Neural cell (in vitro differentiated cells): Measurements from ENCODE around the gene GAB4. TPM values are rescaled to one million over a fixed set of nuclear protein-coding genes. Genes with fewer than 3 reads are reported as not detected.
"Not testable (repeated sequence)": the region's sequence is repeated elsewhere in the genome, so short reads cannot be mapped to it uniquely, and the experiment has no call there.

Experiments
- H2AFZ ChIP-seq: fragments of 200-600, 300-800 bp; sonication (generic), shearing (Covaris generic); 2 replicates; pipeline ENCODE4 v1.6.0; 2014; ENCODE audit warnings: low read depth, mild to moderate bottlenecking, antibody characterized with exemption, low read length, moderate library complexity
- H3F3A ChIP-seq: fragments of 200-600 bp; shearing (Covaris generic); 2 replicates; pipeline ENCODE4 v1.6.1; 2016; ENCODE audit warnings: mild to moderate bottlenecking, moderate library complexity, mixed read lengths, antibody characterized with exemption, low read length; ENCODE audit not compliant: insufficient read depth, poor library complexity, severe bottlenecking
- H3K27ac ChIP-seq: fragments of 200-600, 300-800 bp; sonication (generic), shearing (Covaris generic); 2 replicates; pipeline ENCODE4 v1.5.1; 2014; ENCODE audit warnings: mild to moderate bottlenecking, low read length, moderate library complexity
- H3K27me3 ChIP-seq: fragments of 300-800, 200-600 bp; sonication (generic), shearing (Covaris generic); 2 replicates; pipeline ENCODE4 v1.6.0; 2014; ENCODE audit warnings: mild to moderate bottlenecking, low read depth, low read length, moderate library complexity; ENCODE audit not compliant: insufficient read depth
- H3K36me3 ChIP-seq: fragments of 300-800, 200-600 bp; sonication (generic), shearing (Covaris generic); 2 replicates; pipeline ENCODE4 v1.5.1; 2014; ENCODE audit warnings: mild to moderate bottlenecking, antibody characterized with exemption, low read length, moderate library complexity; ENCODE audit not compliant: insufficient read depth
- H3K4me2 ChIP-seq: fragments of 300-800, 200-600 bp; sonication (generic), shearing (Covaris generic); 2 replicates; pipeline ENCODE4 v1.6.0; 2014; ENCODE audit warnings: mild to moderate bottlenecking, low read length
- H3K4me3 ChIP-seq: fragments of 300-800, 200-600 bp; sonication (generic), shearing (Covaris generic); 2 replicates; pipeline ENCODE4 v1.5.1; 2014; ENCODE audit warnings: mild to moderate bottlenecking, low read length, moderate library complexity
- H3K79me2 ChIP-seq: fragments of 200-600 bp; shearing (Covaris generic); replicated peaks from 2 replicates; pipeline ENCODE4 v1.6.0; 2014; ENCODE audit warnings: mild to moderate bottlenecking, low read length, moderate library complexity; ENCODE audit not compliant: insufficient read depth
- H3K9ac ChIP-seq: fragments of 300-800, 200-600 bp; sonication (generic), shearing (Covaris generic); 2 replicates; pipeline ENCODE4 v1.6.1; 2016; ENCODE audit warnings: mild to moderate bottlenecking, low read length, mixed read lengths
- H3K9me2 ChIP-seq: fragments of 200-600 bp; shearing (Covaris generic); 2 replicates; pipeline ENCODE4 v1.6.1; 2016; ENCODE audit warnings: mild to moderate bottlenecking, low read length, mixed read lengths; ENCODE audit not compliant: insufficient read depth
- H3K9me3 ChIP-seq: fragments of 200-600, 300-800 bp; sonication (generic), shearing (Covaris generic); 2 replicates; pipeline ENCODE4 v1.6.1; 2016; ENCODE audit warnings: mild to moderate bottlenecking, mixed run types, low read length, moderate library complexity, mixed read lengths
- H4K20me1 ChIP-seq: fragments of 200-600 bp; shearing (Covaris generic); 2 replicates; pipeline ENCODE4 v1.6.1; 2016; ENCODE audit warnings: mild to moderate bottlenecking, mixed run types; ENCODE audit not compliant: insufficient read depth
- EP300 ChIP-seq: fragments of 450-650 bp; conservative IDR thresholded peaks from 2 replicates; pipeline ENCODE4 v1.6.1; 2014; ENCODE audit warnings: antibody characterized with exemption, mild to moderate bottlenecking, moderate library complexity; ENCODE audit not compliant: poor library complexity, severe bottlenecking
- EZH2 ChIP-seq: fragments of 200-600, 300-800 bp; shearing (Covaris generic), sonication (generic); IDR thresholded peaks from 2 replicates; pipeline ENCODE4 v1.6.1; 2014; ENCODE audit warnings: antibody characterized with exemption, low read length, borderline replicate concordance, mild to moderate bottlenecking; ENCODE audit not compliant: insufficient read depth, poor library complexity, severe bottlenecking
- MXI1 ChIP-seq: fragments of 450-650 bp; conservative IDR thresholded peaks from 2 replicates; pipeline ENCODE4 v1.6.1; 2014; ENCODE audit warnings: antibody characterized with exemption, mild to moderate bottlenecking; ENCODE audit not compliant: poor library complexity, severe bottlenecking
- POLR2AphosphoS5 ChIP-seq: IDR thresholded peaks from 2 replicates; pipeline ENCODE4 v1.6.1; 2012
- RAD21 ChIP-seq: fragments of 450-650 bp; conservative IDR thresholded peaks from 2 replicates; pipeline ENCODE4 v1.6.1; 2014; ENCODE audit warnings: antibody characterized with exemption, mild to moderate bottlenecking, moderate library complexity
- SMC3 ChIP-seq: fragments of 450-650 bp; conservative IDR thresholded peaks from 2 replicates; pipeline ENCODE4 v1.6.1; 2014; ENCODE audit warnings: antibody characterized with exemption, mild to moderate bottlenecking, moderate library complexity; ENCODE audit not compliant: poor library complexity
- TAF1 ChIP-seq: IDR thresholded peaks from 2 replicates; pipeline ENCODE4 v1.6.1; 2012; ENCODE audit warnings: low read depth
- polyA plus RNA-seq: library from polyadenylated mRNA; depleted of rRNA; stranded (reverse); fragments of >200 nt; gene quantifications from 2 replicates; pipeline ENCODE4 v1.2.3, GENCODE V29; 2014
- TF ChIP-seq, protein P1 (sequence below): IDR thresholded peaks from 2 replicates; pipeline ENCODE4 v1.6.1; 2012; ENCODE audit warnings: borderline replicate concordance
- TF ChIP-seq, protein P2 (sequence below): fragments of 450-650 bp; IDR thresholded peaks from 2 replicates; pipeline ENCODE4 v1.5.1; 2014; ENCODE audit warnings: antibody characterized with exemption, mild to moderate bottlenecking, moderate library complexity; ENCODE audit not compliant: poor library complexity, severe bottlenecking

Gene GAB4
- polyA plus RNA-seq, 1 donor from 2014 or later: not detected

DNA sequence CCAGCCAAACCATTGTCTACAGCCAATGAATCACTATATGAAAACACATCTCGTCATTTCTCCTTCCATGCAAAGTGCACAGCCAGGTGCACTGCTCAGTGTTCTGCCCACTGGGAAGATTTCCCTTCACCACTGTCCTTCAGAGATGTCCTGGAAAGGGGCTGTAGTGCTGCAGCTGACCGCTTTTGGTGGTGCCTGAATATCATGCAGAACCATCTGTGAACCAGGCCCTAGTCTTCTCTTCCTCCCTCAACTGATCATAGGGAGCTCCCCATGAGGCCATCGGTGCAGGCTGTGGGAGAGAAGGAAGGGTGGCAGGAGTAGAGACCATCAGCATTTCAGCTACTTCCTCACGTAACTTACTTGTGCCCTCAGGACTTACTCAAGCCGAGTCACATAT, 70.2 kb downstream of the GAB4 start:
- Histone ChIP-seq H3K27ac (no peak overlapping the region), H3K79me2 (no peaks in the 10 kb centered on the region), H3F3A (no peaks in the 10 kb centered on the region), H4K20me1 (no peaks in the 10 kb centered on the region), H3K27me3 (no peaks in the 10 kb centered on the region), H3K4me2 (no peak overlapping the region), H3K36me3 (no peaks in the 10 kb centered on the region), H3K9me3 (no peaks in the 10 kb centered on the region), H3K9me2 (no peaks in the 10 kb centered on the region), H3K4me3 (no peak overlapping the region), H3K9ac (no peak overlapping the region), H2AFZ (no peak overlapping the region)
- TF ChIP-seq, protein P1, sequence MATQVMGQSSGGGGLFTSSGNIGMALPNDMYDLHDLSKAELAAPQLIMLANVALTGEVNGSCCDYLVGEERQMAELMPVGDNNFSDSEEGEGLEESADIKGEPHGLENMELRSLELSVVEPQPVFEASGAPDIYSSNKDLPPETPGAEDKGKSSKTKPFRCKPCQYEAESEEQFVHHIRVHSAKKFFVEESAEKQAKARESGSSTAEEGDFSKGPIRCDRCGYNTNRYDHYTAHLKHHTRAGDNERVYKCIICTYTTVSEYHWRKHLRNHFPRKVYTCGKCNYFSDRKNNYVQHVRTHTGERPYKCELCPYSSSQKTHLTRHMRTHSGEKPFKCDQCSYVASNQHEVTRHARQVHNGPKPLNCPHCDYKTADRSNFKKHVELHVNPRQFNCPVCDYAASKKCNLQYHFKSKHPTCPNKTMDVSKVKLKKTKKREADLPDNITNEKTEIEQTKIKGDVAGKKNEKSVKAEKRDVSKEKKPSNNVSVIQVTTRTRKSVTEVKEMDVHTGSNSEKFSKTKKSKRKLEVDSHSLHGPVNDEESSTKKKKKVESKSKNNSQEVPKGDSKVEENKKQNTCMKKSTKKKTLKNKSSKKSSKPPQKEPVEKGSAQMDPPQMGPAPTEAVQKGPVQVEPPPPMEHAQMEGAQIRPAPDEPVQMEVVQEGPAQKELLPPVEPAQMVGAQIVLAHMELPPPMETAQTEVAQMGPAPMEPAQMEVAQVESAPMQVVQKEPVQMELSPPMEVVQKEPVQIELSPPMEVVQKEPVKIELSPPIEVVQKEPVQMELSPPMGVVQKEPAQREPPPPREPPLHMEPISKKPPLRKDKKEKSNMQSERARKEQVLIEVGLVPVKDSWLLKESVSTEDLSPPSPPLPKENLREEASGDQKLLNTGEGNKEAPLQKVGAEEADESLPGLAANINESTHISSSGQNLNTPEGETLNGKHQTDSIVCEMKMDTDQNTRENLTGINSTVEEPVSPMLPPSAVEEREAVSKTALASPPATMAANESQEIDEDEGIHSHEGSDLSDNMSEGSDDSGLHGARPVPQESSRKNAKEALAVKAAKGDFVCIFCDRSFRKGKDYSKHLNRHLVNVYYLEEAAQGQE: no peak
- TF ChIP-seq RAD21 (no peak), TAF1 (no peak), EZH2 (no peak), SMC3 (no peak), POLR2AphosphoS5 (no peak)
- TF ChIP-seq, protein P2, sequence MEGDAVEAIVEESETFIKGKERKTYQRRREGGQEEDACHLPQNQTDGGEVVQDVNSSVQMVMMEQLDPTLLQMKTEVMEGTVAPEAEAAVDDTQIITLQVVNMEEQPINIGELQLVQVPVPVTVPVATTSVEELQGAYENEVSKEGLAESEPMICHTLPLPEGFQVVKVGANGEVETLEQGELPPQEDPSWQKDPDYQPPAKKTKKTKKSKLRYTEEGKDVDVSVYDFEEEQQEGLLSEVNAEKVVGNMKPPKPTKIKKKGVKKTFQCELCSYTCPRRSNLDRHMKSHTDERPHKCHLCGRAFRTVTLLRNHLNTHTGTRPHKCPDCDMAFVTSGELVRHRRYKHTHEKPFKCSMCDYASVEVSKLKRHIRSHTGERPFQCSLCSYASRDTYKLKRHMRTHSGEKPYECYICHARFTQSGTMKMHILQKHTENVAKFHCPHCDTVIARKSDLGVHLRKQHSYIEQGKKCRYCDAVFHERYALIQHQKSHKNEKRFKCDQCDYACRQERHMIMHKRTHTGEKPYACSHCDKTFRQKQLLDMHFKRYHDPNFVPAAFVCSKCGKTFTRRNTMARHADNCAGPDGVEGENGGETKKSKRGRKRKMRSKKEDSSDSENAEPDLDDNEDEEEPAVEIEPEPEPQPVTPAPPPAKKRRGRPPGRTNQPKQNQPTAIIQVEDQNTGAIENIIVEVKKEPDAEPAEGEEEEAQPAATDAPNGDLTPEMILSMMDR: no peak

DNA sequence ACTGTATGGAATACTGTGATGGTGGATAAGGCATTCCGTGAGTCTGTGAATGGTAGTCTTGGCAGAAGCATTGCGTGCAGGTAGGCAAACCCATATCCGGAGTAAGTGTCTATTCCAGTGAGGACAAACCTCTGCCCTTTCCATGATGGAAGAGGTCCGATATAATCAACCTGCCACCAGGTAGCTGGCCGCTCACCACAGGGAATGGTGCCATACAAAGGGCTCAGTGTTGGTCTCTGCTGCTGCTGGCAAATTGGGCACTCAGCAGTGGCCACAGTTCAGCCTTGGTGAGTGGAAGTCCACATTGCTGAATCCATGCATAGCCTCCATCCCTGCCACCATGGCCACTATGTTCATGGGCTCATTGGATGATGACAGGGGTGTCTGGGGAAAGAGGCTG, 70.8 kb downstream of the GAB4 start:
- not testable (repeated sequence) for H2AFZ ChIP-seq, H4K20me1 ChIP-seq, H3F3A ChIP-seq, H3K79me2 ChIP-seq, H3K9me2 ChIP-seq, H3K9me3 ChIP-seq, H3K4me3 ChIP-seq, H3K36me3 ChIP-seq, H3K27me3 ChIP-seq, H3K9ac ChIP-seq, H3K27ac ChIP-seq, H3K4me2 ChIP-seq

DNA sequence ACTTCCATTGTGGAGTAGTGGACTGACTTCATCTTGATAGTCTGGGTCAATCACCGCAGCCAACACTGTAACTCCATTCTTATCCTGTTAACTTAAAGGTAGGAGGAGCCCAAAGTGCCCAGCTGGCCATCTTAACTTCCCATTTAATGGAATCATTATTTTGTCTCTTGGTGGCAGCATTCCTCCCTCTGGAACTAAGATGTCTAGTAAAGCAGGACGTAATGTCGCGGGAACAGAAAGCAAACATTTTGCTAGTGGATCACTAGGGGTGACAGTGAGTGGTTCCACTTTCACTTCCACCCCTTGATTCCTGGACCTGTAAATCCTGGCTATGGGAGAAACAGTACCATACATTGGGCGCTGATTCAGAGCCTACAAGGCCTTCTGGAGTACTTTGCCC, 71.4 kb downstream of the GAB4 start:
- no peaks in the 10 kb centered on the region for H3K36me3 ChIP-seq
- no peaks in the 10 kb centered on the region for H3K9me3 ChIP-seq
- H3F3A ChIP-seq: no peaks in the 10 kb centered on the region
- no peak overlapping the region for H3K4me3 ChIP-seq
- H3K27me3 ChIP-seq: no peaks in the 10 kb centered on the region
- no peaks in the 10 kb centered on the region for H3K9me2 ChIP-seq
- no peaks in the 10 kb centered on the region for H4K20me1 ChIP-seq
- no peak overlapping the region for H3K9ac ChIP-seq
- H3K79me2 ChIP-seq: no peaks in the 10 kb centered on the region
- H2AFZ ChIP-seq: no peak overlapping the region
- no peak overlapping the region for H3K4me2 ChIP-seq
- TF ChIP-seq, protein P2: no peak
- TF ChIP-seq, protein P1: no peak
- TF ChIP-seq SMC3 (no peak), MXI1 (no peak), RAD21 (no peak), POLR2AphosphoS5 (no peak), EP300 (no peak), EZH2 (no peak), TAF1 (no peak)
- no peak overlapping the region for H3K27ac ChIP-seq
